Activated T-helper 2 cell treated with anti-CD3 and anti-CD28 coated beads, Interferon-gamma antibody, Interleukin-2, Interleukin-4, amounts not matched to agents 10 μg/mL and 5 μg/mL and 100 μg/mL, durations not matched to agents 14 hours and 24 hours and 36 hours (primary cell): ENCODE data around the gene RNF157. TPM values are rescaled to one million over a fixed set of nuclear protein-coding genes. Genes with fewer than 3 reads are reported as not detected.
A peak's percentile ranks its signal among the peaks of the same experiment; 100 is the strongest.

Experiments
- DNase-seq: peaks from one replicate; pipeline ENCODE4 v3.0.0; 2021; ENCODE audit warnings: low spot score
- H3K27ac Mint-ChIP-seq: one replicate; pipeline ENCODE4 v1.8.0; 2021; ENCODE audit warnings: mixed read lengths
- H3K27me3 Mint-ChIP-seq: one replicate; pipeline ENCODE4 v1.8.0; 2021; ENCODE audit warnings: low read depth, mixed read lengths
- H3K36me3 Mint-ChIP-seq: one replicate; pipeline ENCODE4 v1.8.0; 2021; ENCODE audit warnings: low read depth, mixed read lengths
- H3K4me1 Mint-ChIP-seq: one replicate; pipeline ENCODE4 v1.8.0; 2021; ENCODE audit warnings: low read depth, mixed read lengths
- H3K4me3 Mint-ChIP-seq: one replicate; pipeline ENCODE4 v1.8.0; 2021; ENCODE audit warnings: low read depth, mild to moderate bottlenecking, moderate library complexity, mixed read lengths
- H3K9me3 Mint-ChIP-seq: one replicate; pipeline ENCODE4 v1.8.0; 2021; ENCODE audit warnings: mixed read lengths
- intact Hi-C: fragments of 100-400 bp; cut with micrococcal nuclease; formaldehyde crosslinking; loops from one replicate; pipeline ENCODE4 v1.15.1; 2023
- total RNA-seq: library from RNA; stranded (reverse); gene quantifications from 2 replicates; pipeline ENCODE4 v1.2.3, GENCODE V29; 2022

The RNF157 gene
- total RNA-seq = 34.3 and 34.9 TPM in 2 replicates

DNA sequence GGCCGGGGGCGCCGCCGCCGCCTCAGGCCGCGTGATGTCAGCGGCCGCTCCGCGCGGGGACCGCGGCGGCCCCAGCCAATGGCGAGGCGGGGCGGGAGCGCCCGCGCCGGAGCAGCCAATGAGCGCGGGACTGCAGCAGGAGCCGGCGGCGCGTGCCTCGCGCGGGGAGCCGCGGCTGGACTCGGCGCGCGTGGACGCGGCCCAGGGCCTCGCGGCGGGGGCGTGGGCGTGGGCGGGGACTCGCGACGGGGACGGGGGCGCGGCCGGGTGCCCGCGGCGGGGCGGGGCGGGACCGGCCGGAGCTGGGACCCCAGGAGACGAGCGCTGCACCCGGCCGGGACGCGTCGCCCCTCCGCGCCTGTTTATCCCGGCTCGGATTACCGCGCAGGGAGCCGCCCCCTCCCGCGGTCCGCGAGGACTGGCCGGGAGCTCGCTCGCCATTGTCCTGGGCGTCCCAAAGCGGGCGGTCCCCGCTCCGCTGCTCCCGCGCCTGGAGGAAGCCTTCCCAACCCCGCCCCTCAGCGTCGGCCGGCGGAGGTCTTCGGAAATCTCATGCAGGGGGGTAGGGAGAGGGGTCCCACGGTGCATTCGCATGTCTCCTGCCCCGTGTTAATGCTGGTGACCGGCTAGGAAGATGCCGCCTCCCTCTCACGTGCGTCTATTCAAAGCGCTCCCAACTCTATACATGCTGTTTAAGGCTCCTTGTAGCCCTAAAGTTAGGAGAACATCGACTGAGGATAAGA, at the start of gene RNF157:
Gene RNF157, minus strand, starts transcription at position 33 of the 743 bp plus-strand sequence. CDS start 253 bp downstream, outside the sequence.
- Mint-ChIP-seq H3K4me1 (peaks cover 50% of the 10 kb centered on the region), H3K27me3 (peaks cover 2% of the 10 kb centered on the region), H3K9me3 (no peaks in the 10 kb centered on the region), H3K27ac (peak within 1 kb of the TSS; percentile 83), H3K36me3 (peaks cover 18% of the 10 kb centered on the region), H3K4me3 (peak within 1 kb of the TSS; percentile 83)
- DNase-seq = peak; percentile 66
- intact Hi-C loops = no loop called here

DNA sequence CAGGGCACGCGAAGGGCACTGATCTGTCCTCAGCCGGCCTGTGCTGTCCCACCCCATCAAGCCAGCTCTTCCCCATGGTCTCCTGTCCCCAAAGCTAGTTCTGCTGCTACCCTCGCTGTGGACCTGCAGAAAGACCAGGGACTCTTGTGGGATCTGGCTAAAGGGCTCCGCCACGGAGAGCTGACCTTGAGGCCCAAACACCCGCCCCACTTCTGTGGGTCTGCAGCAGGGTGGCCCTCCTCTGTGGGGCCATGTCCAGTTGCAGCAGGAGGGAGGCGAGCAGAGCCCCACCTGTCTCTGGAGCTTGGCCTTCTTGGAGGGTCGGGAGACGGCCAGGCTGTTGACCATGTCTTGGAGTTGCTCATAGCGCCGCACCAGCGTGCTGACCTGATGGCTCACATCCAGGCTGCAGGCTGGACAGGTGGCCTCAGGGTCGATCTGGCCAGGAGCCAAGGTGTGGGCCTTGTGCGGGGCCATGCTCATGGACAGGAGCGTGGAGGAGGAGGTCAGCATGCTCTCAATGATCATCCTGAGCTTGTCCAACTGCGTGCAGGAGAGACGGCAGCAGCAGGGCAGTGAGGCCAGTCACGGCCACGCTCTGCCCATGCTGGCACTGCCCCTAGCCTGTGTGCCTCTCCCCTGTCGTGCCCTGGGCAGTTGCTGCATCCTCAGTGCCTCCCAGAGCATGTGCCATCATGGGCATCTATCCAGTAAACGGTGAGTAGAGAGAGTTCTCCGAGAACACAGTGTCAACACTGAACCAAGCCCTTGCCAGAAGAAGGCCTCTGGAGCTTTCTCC, 41.5 kb upstream of the RNF157 start:
- Mint-ChIP-seq H3K4me3 (no peak overlapping the region), H3K27me3 (no peaks in the 10 kb centered on the region), H3K36me3 (no peaks in the 10 kb centered on the region), H3K27ac (no peak overlapping the region), H3K9me3 (no peaks in the 10 kb centered on the region), H3K4me1 (peaks cover 6% of the 10 kb centered on the region)
- DNase-seq = no peak
- intact Hi-C loops = no loop called here

DNA sequence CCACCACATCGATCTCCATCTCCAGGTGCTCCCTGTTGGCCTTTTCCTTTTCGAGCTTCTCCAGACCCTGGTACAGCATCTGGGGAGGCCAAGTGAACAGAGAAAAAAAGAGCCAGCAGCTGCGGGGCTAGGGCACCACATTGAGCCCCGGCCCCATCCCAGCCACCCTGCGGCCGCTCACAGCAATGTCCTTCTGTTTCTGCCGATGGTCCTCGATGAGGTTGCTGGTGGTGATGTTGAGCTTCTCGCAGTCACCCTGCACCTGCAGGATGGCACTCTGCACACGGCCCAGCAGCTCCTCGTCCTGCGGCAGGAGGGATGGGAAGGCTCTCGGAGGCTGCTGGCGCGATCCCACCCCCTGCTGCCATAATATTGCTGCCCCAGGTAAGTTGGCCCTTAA, 40.4 kb upstream of the RNF157 start:
- no peak for DNase-seq
- no peaks in the 10 kb centered on the region for H3K9me3 Mint-ChIP-seq
- H3K36me3 Mint-ChIP-seq = no peaks in the 10 kb centered on the region
- H3K4me1 Mint-ChIP-seq = peaks cover 7% of the 10 kb centered on the region
- no peaks in the 10 kb centered on the region for H3K27me3 Mint-ChIP-seq
- H3K27ac Mint-ChIP-seq = no peak overlapping the region
- H3K4me3 Mint-ChIP-seq = no peak overlapping the region
- intact Hi-C loops = no loop called here

DNA sequence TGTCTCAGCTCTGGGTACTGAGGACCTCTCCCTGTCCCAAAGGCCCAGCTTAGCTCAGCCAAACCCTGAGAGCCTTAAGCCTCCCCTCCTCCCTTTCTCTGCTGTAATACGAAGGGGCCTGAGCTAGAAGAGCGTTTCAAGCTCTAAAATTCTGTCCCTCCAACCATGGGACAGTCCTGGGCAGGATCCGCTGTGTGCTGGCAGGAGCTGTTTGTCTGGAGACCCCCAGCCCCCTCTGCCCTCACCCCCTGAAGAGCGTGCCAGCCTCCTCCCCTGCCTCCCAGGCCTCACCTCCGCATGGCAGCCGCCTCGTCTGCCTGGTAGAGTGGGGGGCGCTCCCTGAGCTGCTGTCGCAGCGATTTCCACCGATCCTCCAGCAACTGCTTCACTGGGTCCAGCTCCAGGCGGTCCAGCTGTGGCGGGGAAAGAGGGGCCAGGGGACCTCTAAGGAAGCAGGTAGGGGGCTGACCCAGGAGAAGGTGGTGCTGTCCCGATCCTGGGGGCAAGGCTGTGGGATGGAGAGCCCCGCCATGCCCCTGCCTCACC, 39.5 kb upstream of the RNF157 start:
- no peaks in the 10 kb centered on the region for H3K36me3 Mint-ChIP-seq
- H3K9me3 Mint-ChIP-seq = no peaks in the 10 kb centered on the region
- no peak overlapping the region for H3K4me3 Mint-ChIP-seq
- intact Hi-C loops = loop anchor here (1.0 kb wide), 1 partner anchor 159 kb away; no protein-coding TSS in a partner anchor
- H3K27ac Mint-ChIP-seq = no peak overlapping the region
- H3K27me3 Mint-ChIP-seq = no peaks in the 10 kb centered on the region
- H3K4me1 Mint-ChIP-seq = peaks cover 9% of the 10 kb centered on the region
- DNase-seq = no peak

DNA sequence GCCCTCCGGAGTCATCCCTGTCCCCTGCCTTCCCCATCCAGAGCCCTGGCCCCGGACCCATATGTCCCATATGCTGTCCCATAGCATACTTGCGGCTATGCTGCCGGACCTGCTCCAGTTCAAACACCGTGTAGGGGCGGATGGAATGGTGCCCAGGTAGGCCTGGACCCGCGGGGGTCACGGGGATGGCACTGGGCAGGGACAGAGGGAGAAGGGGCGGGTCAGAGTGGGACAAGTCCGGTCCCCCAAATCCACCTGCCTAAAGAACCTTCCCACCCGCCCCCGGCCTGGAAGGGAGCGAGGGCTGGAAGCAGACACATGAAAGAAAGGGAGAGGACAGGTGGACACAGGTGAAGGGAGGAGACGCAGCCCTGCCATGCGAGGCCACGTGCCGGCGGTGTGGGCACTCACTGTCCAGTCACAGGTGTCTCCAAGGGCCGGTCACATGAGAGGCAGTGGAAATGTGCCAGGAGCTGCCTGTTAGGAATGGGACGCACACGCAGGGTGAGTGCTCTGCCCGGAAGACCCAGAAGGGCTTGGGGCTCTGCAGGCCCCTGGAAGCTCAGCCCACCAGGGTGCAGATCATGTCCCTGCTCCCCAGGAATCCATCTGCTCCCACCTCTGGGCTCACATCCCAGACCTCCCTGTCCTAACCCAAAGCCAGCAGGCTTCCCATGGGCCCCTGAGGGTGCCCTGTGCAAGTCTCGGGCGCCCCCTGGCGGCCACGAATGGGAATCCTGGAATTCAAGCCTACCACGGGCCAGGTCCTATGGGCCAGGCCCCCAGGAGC, 38.9 kb upstream of the RNF157 start:
- no peaks in the 10 kb centered on the region for H3K36me3 Mint-ChIP-seq
- intact Hi-C loops = loop anchor here (1.0 kb wide), 1 partner anchor 158 kb away; no protein-coding TSS in a partner anchor
- peaks cover 11% of the 10 kb centered on the region for H3K4me1 Mint-ChIP-seq
- peak; percentile 72 for DNase-seq
- H3K9me3 Mint-ChIP-seq = no peaks in the 10 kb centered on the region
- H3K27ac Mint-ChIP-seq = no peak overlapping the region
- no peaks in the 10 kb centered on the region for H3K27me3 Mint-ChIP-seq
- H3K4me3 Mint-ChIP-seq = no peak overlapping the region

DNA sequence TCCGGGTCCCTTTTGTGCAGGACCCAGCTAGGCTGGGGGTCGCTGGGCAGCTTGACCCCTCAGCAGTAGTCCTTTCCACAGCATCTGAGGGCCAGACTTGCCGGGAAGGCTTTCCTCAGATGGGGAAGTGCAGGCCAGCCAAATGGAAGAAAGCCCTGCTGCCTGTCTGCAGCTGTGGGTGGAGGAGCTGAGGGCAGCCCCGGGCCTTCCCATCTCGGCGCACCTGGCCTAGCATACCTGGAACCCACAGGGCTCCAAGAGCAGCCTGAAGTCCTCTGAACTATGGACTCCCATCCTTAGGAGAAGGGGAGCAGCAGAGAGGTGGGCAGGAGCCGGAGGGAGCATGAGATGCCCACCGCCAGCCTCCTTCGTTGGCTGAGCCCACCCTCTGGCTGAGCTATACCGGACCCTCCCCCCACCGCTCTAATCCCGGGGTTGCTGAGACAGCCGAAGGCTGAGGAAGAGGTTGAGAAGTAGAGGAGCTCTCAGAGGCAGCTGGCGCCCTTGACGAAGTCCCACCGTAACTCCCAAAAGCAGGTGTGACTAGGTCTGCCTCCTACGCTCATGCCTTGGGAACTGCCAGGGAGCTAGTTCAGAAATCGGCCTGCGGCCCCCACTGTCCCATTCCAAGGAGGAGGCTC, 38.1 kb upstream of the RNF157 start:
- H3K9me3 Mint-ChIP-seq = no peaks in the 10 kb centered on the region
- H3K36me3 Mint-ChIP-seq = no peaks in the 10 kb centered on the region
- no peak overlapping the region for H3K27ac Mint-ChIP-seq
- no peak overlapping the region for H3K4me3 Mint-ChIP-seq
- H3K4me1 Mint-ChIP-seq = peaks cover 13% of the 10 kb centered on the region
- H3K27me3 Mint-ChIP-seq = no peaks in the 10 kb centered on the region
- intact Hi-C loops = no loop called here
- no peak for DNase-seq

DNA sequence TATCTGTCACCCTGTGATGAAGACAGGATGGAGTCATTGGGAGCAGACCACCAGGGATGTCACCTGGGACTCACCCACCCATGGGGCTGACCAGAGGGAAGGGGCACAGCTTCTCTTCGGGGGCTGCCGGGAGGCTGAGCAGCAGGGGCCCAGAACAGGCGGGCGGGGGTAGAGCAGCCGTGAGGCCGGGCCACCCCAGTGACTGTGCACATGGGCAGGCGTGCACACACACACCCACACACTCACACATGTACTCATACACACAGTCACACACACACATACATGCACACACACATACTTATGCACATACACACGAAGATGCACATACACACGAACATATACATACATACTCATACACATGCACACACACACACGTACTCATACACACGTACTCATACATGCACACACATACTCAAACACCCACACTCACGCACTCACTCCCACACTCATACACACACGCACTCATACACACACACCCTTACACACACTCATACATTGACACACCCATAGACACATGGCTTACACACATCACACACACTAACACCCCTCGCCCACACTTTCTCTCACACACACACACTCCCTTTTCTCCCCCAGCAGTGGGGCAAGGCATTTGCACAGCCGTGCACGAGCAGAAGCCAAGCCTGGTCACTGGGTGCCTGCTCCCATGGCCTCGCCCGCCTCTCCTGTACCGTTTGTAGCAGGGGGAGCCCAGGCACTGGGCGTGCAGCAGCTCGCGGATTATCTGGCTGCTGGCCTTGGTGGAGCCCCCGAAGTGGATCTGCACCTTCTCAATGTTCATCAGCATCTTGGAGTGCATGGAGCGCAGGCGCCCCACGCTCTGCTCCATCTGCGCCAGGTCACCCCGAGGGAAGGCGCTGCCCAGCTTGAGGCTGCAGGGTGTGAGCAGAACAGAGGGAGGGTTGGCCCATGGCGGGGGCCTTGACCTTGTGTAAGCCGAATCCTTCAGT, 37.3 kb upstream of the RNF157 start:
- H3K36me3 Mint-ChIP-seq = no peaks in the 10 kb centered on the region
- intact Hi-C loops = no loop called here
- H3K27me3 Mint-ChIP-seq = no peaks in the 10 kb centered on the region
- no peak for DNase-seq
- H3K27ac Mint-ChIP-seq = peak overlapping the region; percentile 44
- peaks cover 20% of the 10 kb centered on the region for H3K4me1 Mint-ChIP-seq
- H3K9me3 Mint-ChIP-seq = no peaks in the 10 kb centered on the region
- no peak overlapping the region for H3K4me3 Mint-ChIP-seq

DNA sequence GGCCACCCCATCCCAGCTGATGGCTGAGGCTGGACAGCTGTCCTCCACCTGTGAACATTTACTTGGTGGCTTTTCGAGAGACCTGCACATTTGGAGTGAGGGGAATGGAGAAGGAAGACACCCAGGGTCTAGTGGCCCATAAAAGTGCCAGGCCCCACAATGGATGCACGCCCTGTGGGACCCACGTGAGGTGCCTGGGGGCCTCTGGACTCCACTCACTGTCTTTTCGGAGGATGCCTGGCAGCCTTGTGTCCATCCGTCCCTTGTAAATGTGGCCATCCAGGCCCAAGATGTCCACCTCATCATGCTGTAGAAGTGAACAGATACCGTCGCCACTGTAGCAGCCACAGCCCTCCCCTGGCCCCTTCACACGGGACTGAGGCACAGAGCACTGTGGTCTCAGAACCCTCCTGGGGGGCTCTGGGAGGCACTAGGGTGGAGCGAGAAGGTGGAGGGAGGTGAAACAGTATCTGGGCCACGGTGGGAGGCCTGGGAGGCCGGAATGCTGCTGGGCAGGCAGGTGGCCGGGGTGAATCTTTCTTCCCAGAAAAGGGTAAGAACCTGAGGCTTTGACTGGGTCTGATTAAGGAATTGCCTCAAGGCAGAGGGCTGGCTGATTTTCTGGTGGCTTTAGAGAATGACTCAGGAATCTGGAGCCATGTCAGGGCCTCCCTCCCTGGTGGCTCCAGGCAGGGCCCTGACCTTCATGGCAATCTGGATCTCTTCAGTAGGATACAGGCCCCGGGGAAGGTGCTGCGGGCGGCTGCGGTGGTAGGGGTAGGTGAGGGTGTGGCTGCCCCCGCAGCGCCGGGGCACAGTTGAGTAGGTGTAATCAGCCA, 36.4 kb upstream of the RNF157 start:
- no peak overlapping the region for H3K4me3 Mint-ChIP-seq
- no peaks in the 10 kb centered on the region for H3K9me3 Mint-ChIP-seq
- H3K27ac Mint-ChIP-seq = peak overlapping the region; percentile 34
- no peaks in the 10 kb centered on the region for H3K27me3 Mint-ChIP-seq
- peaks cover 2% of the 10 kb centered on the region for H3K36me3 Mint-ChIP-seq
- intact Hi-C loops = no loop called here
- no peak for DNase-seq
- H3K4me1 Mint-ChIP-seq = peaks cover 22% of the 10 kb centered on the region

DNA sequence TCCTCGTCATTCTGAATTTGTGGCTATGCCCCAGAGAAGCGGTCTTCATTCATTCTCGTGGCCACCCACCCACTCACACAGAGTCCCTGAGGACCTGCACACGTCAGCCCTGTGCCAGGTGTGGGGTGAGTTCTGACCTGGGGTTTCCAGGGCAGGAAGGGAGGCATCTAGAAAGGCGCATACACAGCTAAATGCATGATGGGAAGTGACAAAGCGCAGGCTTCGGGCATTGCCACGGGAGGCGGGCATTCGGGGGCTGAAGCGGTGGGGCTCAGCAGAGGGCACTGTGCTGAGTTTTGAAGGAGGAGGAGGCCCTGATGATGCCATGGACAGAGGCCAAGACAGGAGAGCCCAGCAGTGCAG, 35.8 kb upstream of the RNF157 start:
- H3K36me3 Mint-ChIP-seq = peaks cover 8% of the 10 kb centered on the region
- no peaks in the 10 kb centered on the region for H3K27me3 Mint-ChIP-seq
- H3K9me3 Mint-ChIP-seq = no peaks in the 10 kb centered on the region
- no peak for DNase-seq
- intact Hi-C loops = no loop called here
- H3K27ac Mint-ChIP-seq = no peak overlapping the region
- H3K4me3 Mint-ChIP-seq = no peak overlapping the region
- H3K4me1 Mint-ChIP-seq = peaks cover 26% of the 10 kb centered on the region

DNA sequence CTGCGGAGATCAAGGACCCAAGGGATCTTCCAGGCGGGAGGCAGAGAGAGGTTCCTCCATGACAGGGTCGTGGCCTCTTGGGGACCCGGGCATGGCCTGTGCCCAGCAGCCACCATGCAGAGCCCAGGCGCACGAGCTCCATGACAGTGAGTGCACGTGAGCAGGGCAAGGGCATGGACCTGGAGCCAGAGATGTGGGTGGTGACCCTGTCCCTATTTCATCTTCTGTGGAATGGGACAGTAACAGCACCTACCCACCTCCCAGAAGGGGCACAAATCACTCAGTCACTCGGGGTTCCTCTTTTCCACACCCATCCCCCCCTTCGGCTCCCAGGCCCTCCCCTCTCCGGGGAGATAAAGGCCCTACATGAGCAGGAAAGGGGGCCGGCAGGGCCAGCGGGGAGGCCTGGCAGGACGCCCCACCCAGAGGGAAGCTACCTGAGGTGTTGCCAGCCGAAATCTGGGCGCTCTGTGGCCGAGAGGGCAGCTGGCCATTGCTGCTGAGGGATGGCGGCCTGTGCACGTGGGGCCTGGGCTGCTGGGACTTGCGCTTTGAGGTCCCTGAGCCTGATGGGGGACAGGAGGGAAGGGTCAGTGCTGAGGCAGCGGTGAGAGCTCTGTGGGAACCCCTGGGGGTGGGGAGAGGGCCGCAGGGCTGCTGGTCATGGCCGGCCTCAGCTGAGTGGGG, 35.2 kb upstream of the RNF157 start:
- Mint-ChIP-seq H3K9me3 (no peaks in the 10 kb centered on the region), H3K36me3 (peaks cover 13% of the 10 kb centered on the region), H3K27me3 (no peaks in the 10 kb centered on the region), H3K4me1 (peaks cover 31% of the 10 kb centered on the region), H3K4me3 (no peak overlapping the region), H3K27ac (no peak overlapping the region)
- intact Hi-C loops = no loop called here
- no peak for DNase-seq
